Stimulated activated CD8-positive, alpha-beta memory T cell treated with anti-CD3 and anti-CD28 coated beads, Interleukin-15, amount 100 ng/mL, for 1 hour (primary cell): ENCODE data around the gene LRP5.

Experiments
- DNase-seq: peaks from one replicate; pipeline ENCODE4 v3.0.0-alpha.2; 2020; ENCODE audit warnings: low read depth

LRP5 gene

DNA sequence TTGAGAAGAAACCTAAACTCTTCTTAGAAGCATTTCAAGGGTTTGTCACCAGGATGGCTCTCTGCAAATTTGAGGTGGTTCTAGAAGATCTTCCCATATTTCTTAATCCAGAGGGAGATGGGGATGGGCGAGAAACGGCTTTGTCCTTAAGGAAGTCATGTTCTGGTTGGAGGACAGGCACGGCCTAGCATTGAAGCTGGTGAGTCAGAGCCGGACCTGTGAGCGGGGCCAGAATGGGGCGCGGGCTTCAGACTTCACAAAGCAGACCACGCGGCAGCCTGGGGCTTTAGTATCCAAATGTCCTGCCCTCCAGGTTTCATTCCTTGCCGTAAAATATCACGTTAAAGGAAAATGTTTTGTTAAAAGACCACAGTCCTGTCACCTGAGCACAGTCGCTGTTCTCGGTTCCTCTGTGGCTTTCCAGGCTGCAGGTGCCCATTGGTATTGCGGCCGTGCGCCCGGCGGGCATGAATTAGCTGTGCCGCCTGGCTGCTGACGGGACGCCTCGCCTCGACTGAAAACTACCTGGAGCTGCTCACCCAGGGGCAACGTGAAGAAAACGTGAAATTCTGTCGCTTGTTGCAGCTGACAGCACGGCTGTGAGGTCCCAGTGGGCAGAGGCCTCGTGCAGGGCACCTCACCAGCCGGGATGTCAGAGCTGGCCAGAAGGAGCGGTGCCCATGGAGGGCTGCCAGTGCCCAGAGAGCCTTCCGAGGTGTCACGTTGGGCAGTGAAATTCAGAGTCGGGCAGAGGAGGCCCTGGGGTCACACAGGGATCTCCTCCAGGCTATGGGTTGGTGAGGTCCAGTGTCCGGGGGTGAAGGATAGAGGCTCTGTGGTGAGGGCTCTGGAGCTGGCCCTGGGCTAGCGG lies 59.0 kb downstream of the LRP5 start:
- DNase-seq, result no peak

DNA sequence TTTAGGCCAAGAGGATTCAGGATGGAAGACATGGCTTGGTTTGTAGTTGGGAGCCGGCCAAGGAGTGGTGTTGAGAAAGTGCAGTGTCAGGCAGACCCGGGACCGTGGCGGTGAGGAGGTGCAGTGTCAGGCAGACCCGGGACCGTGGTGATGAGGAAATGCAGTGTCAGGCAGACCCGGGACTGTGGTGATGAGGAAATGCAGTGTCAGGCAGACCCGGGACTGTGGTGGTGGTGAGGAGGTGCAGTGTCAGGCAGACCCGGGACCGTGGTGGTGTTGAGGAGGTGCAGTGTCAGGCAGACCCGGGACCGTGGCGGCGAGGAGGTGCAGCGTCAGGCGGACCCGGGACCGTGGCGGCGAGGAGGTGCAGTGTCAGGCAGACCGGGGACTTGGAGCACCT lies 59.7 kb downstream of the LRP5 start:
- DNase-seq, result no peak

DNA sequence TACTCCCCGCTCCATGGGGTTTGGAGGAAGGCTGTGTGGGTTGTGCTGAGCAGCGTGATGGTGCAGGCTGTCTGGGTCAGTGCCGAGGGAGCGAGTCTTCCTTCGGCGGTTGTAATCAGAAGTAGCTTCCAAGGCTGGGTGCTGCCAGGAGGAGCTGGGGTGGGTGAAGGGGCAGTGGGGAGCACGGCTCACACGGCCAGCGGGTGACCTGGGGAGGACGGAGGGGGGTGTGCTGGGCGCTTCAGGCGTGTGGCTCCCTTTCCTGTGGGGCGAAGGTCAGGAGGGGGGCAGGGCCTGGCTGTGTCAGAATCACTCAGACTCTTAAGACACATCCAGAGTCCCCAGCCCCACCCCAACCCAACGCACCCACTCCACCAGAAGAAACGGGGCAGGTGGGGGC lies 60.2 kb downstream of the LRP5 start:
- DNase-seq, result no peak

DNA sequence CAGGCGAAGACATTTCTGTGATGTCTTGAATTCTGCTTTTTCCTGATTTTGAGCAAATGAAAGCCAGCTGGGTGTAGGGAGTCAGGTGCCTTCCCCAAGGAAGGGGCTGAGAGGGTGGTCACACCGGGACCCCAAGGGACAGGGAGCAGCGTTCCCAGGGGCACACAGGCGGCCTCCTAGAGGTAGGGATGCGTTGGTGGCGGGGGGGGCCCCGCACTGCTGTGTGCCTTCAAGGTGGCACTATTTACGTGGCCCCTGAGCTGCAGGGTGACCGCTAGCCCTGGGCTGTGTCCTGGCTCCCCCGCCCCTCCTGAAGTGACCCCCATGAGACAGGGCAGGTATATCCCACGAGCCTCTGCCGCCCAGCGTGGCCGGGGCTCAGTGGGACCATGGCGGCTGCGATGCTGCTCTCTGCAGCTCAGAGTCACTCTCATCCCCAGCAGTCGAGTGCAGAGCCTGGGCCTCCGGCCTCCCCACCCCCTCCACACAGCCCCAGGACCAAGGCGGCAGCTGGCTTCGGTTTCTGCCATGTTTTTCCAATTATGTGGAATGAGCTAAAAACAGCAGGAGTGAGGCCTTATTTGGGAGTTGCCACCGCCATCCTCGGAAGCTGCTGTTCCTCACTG lies 60.9 kb downstream of the LRP5 start:
- DNase-seq, result no peak

DNA sequence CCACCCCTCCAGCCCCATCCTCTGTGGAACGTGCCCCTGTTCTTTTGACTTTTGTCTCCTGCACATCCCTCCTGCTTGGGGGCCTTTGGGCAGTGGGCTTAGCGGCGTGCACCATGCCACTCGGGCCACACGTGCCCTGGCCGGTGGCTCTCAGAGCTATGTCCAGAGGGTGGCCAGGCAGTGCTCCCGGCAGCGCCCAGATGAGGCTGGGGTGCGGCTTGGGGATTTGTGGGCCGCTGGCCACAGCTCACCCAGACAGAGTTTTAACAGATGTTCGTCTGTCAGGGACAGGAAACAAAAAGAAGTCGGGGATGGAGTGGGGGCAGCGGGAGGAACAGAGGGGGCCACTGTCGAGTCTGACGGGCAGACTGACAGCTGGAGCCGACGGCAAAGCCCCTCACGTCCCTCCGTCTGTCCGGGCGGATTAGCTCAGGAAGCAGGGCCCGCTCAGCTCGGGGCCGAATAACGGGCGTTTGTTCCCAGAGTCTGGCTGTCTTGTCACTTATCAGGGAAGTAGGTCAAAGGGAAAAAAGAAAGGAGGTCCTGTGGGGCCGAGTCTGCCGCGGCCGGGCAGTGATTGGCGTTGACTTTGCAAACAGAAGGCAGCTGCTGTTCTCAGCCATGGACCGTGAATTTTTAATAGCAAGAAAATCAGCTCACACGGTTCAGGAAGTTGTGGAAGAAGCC lies 61.6 kb downstream of the LRP5 start:
- no peak for DNase-seq

DNA sequence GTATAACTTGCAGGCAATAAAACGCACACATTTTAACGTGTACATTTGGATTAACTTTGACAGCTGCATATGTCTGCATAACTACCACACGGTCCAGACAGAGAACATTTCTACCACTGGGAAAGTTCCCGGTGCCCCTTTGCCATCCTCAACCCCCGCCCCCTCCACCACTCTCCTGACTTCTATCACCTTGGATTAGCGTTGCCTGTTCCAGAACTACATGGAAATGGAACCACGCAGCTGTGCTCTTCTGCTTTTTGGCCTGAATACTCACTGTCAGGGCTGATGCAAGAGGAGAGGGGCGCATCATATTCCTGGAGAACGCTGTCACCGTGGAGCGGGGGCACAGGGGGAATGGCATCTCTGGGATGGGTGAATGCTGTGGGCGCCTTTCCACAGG lies 62.1 kb downstream of the LRP5 start:
- DNase-seq, result no peak

DNA sequence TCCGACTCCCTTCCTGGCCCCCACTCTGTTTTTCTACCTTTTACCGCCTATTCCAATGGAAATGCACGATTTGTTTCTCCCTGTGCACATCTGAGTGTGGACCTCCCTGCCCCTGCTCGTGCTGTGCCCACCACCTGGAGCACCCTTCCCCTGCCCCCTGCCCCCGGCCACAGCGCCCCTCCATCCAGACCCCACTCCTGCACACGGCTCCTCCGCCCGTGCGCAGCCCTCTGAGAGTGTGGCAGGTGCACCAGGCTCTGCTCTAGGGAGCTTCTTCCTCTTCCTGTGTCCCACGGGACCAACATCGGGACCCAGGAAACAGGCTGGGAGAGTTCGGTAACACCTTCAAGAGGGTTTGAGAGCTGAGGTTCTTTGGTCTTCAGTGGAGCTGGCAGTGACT lies 62.9 kb downstream of the LRP5 start:
- no peak for DNase-seq

DNA sequence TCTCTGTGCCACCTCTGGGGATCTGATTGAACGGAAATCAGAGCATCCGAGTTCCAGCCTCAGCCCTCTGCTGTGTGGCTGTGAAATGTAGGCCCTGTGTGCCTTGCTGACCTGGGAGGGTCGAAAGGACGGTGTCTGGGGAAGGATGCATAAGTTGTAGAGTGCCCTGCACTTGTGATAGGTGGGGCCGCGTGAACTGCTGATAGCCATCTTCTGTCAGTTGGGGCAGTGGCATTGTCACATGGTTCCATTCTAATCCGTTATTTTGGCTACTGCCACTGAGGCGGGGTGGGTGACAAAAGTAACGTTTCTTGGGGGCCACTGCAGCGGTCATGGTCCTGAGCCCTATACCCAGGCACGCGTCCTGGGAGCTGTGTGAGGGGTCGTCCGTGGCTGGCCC lies 63.4 kb downstream of the LRP5 start:
- DNase-seq, result no peak

DNA sequence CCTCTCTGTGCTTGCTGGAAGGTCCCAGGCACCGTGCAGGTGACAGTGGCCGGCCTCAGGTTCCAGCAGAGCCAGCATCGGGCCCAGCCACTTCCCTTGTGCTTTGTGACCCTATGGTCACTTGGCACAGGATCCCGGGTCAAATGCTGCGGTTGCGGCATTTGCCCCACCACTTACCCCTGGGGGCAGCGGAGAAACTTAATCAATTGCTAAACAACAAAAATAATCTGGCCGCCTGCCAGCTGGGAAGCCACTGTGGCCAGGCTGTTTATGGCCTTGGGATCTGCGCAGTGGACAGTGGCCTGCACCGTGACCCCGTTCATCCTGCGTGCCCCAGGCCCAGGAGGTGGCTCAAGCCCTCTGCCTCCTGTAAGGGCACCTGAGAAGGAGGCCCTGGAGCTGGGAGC lies 65.0 kb downstream of the LRP5 start:
- no peak for DNase-seq

DNA sequence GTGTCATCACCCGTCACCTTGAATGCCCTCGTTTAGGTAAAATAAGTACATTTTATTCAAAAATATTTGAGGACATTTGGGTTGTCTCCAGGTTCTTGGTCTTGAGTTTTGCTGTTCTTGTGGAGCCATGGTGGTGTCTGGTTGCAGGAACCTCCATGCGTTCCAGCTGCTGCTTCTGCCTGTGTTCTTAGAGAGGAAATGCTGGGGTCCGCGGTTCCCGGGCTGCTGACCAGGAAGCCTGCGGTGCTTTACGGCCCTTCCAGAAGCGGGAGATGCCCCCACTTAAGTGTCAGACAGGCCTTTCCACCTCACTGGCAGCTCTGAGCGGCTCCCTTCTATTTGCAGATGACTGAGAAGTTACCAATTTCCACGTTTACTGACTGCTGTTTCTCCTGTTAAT lies 66.8 kb downstream of the LRP5 start:
- no peak for DNase-seq

DNA sequence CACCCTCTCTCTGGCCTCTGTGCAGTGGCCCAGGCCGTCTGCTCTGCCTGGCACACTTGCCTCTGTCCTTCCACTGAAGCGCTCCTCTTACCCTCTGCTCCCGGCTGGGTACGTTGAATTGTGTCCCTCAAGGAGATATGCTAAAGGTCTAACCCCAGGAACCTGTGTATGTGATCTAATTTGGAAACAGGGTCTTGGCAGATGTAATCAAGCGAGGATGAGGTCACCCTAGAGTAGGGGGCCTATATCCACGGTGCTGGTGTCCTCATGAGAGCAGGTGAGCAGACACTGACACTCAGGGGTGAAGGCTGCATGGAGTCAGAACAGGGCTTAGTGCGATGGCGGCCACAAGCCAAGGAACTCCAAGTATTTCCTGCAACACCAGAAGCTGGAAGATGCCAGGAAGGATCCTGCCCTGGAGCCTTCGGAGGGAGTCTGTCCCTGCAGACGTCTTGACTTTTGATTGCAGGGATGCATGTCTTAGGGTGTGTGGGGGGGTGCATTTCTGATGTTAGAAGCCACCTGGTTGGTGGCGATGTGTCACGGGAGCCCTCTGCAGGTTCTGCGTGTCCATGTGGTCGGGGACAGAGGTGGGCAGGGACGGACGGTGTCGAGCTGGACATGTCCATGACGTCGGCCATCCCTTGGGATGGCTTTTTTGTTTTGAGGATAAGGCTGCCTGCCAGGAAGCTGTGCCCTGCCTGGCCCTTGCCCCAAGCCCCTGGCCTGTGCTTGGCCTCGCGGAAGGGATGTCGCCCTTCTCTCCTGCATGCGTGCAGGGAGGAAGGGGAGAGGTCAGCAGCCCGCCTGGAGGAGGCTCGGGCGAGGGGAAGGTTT lies 68.6 kb downstream of the LRP5 start:
- DNase-seq, result no peak

DNA sequence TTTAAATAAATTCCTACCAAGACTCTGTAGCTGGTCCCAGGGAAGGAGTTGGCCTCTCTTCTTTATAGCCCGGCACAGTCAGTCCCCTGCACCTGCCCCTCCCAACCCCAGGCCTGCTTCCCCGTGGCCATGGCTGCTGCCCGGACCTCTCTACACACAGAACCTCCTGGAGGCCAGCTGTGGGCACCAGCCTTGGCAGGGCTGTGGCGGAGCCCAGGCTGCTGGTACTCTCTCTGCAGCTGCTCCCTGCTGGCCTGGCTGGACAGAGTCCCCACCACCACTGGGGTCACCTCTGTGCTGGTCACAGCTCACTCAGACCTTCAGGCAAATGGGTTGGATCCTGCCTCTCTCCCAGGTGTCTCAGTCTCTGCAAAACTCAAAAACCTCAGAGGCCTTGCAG lies 69.3 kb downstream of the LRP5 start:
- DNase-seq, result no peak

DNA sequence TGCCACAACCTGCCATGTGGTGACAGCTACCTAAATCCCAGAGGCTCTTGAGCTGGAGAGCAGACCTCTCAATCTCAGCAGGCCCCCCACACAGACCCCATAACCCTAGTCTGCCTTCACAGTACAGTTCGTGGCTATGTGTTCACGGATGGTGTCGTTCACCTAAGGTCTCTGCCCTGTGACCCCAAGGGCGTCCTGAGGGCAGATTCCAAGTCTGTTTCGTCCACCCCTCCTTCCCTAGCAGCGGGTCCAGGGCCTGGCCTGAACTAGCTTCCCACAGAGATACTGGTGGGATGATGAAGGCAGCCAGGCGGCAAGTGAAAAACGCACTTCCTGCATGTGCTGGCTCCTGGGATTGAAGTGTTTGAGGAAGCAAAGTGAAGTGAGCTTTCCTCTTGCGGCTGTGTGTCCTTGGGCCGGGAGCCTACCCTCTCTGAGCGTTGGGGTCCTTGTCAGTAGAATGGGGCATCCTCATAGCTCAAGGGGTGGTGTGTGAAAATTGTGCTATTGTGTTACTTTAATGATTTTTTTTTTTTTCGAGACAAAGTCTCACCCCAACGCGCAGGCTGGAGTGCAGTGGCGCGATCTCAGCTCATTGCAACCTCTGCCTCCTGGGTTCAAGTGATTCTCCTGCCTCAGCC lies 70.1 kb downstream of the LRP5 start:
- no peak for DNase-seq

DNA sequence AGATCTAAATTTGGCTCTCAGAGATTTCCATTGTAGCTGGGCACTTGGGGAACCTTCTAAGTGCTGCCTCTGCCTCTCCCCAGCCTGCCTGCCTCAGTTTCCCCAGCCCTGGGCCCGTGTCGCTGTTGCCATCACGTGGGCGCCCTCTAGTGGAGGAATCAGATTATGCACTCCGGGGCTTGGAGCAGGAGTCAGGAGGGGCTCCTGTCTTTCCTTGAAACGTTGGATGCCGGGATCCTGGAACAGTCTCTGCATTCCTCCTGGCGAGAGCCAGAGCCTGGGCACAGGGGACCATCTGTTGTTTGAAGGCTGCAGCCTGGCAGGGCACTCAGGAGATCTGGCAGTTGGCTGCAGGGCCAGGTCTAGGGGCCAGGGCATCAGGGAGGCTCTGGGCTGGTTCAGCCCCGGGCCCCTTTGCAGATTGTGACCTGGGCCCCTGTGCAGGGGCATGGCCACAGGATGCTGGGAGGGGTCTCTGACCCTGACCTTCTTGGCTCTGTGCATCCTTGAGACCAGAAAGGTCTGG lies 71.6 kb downstream of the LRP5 start:
- DNase-seq, result peak; percentile 45

DNA sequence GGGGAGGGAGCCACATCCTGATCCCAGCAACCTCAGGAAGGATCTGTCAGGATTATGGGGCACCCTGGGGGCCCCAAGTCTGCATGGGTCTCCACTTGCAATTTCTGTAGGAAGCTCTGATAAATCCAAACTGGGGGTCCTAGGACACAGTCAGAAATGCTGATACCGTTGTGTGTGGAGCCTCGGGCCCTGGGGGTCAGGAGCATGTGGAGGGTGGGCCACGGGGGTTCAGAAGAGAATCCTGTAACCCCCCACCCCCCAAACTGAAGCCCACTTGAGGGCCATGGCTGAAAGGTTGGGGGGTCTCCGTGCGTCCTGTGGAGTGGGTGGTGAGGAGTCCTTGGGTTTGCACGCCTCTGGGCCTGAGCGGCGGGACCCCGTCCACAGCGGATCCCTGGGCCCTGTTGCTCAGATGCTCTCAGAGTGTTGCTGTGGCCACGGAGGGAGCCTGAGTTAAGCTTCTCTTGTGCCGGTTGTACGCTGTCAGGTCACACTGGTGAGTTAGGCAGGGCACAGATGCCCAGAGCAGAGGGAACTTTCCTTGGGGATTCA lies 72.2 kb downstream of the LRP5 start:
- DNase-seq, result no peak

DNA sequence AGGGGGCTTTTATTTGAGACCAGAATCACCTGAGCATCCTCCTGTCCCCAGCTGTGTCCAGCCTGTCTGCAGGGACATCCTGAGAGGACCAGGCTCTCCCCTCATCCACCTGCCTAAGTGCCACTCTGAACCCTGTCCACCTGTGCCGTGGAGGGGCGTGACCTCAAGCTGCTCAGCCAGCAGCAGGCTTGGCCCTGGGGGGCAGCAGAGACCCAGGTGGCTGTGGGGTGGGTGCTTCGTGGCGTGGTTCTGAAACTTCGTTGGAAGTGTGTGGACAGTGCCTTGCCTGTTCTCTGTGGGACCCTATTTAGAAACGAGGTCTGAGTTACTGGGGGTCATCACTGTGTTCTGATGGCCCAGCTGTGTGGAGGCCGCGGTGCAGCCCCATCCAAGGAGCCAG lies 72.7 kb downstream of the LRP5 start:
- no peak for DNase-seq

DNA sequence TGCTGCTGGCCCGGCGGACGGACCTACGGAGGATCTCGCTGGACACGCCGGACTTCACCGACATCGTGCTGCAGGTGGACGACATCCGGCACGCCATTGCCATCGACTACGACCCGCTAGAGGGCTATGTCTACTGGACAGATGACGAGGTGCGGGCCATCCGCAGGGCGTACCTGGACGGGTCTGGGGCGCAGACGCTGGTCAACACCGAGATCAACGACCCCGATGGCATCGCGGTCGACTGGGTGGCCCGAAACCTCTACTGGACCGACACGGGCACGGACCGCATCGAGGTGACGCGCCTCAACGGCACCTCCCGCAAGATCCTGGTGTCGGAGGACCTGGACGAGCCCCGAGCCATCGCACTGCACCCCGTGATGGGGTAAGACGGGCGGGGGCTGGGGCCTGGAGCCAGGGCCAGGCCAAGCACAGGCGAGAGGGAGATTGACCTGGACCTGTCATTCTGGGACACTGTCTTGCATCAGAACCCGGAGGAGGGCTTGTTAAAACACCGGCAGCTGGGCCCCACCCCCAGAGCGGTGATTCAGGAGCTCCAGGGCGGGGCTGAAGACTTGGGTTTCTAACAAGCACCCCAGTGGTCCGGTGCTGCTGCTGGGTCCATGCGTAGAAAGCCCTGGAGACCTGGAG lies 74.1 kb downstream of the LRP5 start:
- no peak for DNase-seq

DNA sequence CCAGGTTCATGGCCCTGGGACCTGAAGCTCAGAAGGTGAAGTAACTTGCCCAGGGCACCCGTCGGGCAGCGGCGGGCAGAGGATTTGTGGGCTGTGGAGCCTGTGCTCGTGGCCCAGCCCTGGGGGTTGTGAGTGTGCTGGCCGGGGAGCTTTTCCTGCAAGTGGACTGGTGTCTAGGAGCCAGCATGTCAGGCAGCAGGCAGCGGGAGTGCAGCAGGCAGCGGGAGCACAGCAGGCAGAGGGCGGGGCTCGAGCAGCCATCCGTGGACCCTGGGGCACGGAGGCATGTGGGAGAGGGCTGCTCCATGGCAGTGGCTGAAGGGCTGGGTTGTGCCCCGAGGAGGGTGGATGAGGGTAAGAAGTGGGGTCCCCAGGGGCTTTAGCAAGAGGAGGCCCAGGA lies 75.4 kb downstream of the LRP5 start:
- DNase-seq, result no peak

DNA sequence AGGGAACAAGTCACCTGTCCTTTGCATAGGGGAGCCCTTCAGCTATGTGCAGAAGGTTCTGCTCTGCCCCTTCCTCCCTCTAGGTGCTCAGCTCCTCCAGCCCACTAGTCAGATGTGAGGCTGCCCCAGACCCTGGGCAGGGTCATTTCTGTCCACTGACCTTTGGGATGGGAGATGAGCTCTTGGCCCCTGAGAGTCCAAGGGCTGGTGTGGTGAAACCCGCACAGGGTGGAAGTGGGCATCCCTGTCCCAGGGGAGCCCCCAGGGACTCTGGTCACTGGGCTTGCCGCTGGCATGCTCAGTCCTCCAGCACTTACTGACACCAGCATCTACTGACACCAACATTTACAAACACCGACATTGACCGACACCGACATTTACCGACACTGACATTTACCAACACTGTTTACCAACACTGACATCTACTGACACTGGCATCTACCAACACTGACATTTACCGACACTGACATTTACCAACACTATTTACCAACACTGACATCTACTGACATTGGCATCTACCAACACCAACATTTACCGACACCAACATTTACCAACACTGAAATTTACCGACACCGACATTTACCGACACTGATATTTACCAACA lies 76.3 kb downstream of the LRP5 start:
- DNase-seq, result no peak

DNA sequence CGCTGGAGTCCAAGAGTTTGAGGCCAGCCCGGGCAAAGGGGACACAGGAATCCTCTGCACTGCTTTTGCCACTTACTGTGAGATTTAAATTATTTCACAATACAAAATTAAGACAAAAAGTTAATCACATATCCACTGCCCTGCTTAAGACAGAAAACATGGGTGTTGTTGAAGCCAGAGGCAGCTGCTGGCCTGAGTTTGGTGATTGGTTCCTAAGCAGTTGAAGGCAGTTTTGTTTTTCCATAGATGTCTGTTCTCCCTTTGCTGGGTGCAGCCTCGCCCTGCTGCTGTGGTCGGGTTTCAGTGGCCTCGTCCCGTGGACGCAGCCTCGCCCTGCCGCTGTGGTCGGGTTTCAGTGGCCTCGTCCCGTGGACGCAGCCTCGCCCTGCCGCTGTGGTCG lies 77.9 kb downstream of the LRP5 start:
- DNase-seq, result no peak
